ENCODE data around the gene ZNF362.

DNA sequence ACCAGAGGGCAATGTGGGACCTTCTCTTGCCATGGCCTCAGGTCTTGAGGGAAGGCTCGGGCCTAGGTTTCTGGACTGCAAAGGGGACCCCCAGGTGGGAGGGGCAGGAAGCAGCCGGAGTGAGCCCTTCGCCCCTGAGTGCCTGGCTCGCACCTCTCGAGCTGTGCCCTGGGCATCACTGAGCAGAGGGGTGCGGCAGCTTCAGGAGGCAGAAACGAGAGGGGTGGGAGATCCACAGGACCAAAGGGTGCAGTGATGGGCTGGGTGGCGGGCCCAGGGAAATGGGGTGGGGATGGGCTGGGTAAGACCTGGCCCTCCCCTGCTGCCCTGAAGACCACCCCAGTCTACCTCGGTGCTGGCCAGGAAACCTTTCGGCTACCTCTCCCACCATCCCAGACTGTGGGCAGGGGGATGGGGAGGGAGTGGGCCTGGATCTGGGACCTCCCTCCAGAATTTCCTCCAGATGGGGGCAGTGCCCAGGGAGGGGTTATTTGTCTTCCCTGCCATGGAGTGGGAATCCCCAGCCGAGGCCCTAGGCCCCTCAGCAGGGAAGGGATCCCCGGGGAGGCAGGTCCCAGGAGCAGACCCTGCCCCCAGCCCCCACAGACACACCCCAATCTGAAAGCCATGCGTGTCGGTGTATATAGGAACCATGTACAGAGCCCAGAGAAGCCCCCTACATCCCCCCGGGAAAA, 43.3 kb downstream of the ZNF362 start:
- TF ChIP-seq, protein P1, sequence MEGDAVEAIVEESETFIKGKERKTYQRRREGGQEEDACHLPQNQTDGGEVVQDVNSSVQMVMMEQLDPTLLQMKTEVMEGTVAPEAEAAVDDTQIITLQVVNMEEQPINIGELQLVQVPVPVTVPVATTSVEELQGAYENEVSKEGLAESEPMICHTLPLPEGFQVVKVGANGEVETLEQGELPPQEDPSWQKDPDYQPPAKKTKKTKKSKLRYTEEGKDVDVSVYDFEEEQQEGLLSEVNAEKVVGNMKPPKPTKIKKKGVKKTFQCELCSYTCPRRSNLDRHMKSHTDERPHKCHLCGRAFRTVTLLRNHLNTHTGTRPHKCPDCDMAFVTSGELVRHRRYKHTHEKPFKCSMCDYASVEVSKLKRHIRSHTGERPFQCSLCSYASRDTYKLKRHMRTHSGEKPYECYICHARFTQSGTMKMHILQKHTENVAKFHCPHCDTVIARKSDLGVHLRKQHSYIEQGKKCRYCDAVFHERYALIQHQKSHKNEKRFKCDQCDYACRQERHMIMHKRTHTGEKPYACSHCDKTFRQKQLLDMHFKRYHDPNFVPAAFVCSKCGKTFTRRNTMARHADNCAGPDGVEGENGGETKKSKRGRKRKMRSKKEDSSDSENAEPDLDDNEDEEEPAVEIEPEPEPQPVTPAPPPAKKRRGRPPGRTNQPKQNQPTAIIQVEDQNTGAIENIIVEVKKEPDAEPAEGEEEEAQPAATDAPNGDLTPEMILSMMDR (conservative IDR thresholded peaks at IDR 0.05; ENCODE audit: low read depth, low read length), result no peak
- TF ChIP-seq EZH2 (IDR thresholded peaks at IDR 0.05; ENCODE audit: low read length, unreplicated experiment) (no peak), EZH2phosphoT487 (IDR thresholded peaks at IDR 0.05; ENCODE audit: borderline replicate concordance, low read length) (no peak)
